H1 (cell line): Measurements from ENCODE around the gene SPANXN3.
"Not testable (repeated sequence)": the region's sequence is repeated elsewhere in the genome, so short reads cannot be mapped to it uniquely, and the experiment has no call there.

Source experiments
- ATF2 ChIP-seq: IDR thresholded peaks from 2 replicates; pipeline ENCODE4 v1.6.1; 2012; ENCODE audit warnings: low read length, inconsistent platforms
- CTCF ChIP-seq, 3 experiments: IDR thresholded peaks; 1 replicate in 2 of 3; 2 replicates in 1 of 3; pipeline versions ENCODE4 v1.5.1 to v1.6.1; 2011; ENCODE audit warnings: low read length in 3 of 3, mild to moderate bottlenecking in 3 of 3, inconsistent platforms in 2 of 3, low read depth in 1 of 3, moderate library complexity in 1 of 3; ENCODE audit not compliant: insufficient read depth in 1 of 3; ENCODE audit errors: control extremely low read depth in 1 of 3
- POLR2A ChIP-seq, 2 experiments: IDR thresholded peaks; 1 replicate in 1 of 2; 2 replicates in 1 of 2; pipeline ENCODE4 v1.6.1; 2011; ENCODE audit warnings: low read depth in 2 of 2, low read length in 2 of 2, mild to moderate bottlenecking in 2 of 2; ENCODE audit errors: control extremely low read depth in 1 of 2

- TF ChIP-seq ATF2; POLR2A (IDR thresholded peaks at IDR 0.05; ENCODE audit: control extremely low read depth in 1 of 2, low read depth in 2 of 2, low read length in 2 of 2); CTCF (IDR thresholded peaks at IDR 0.05; ENCODE audit: control extremely low read depth in 1 of 3, insufficient read depth in 1 of 3, low read depth in 1 of 3, low read length in 3 of 3): not testable (repeated sequence)
These were observed 15.1 kb downstream of the SPANXN3 start for GRCh38 chrX:143502196-143502595.
